ELR (cell line): ENCODE results near the gene LCE1A.
A peak's percentile ranks its signal among the peaks of the same experiment; 100 is the strongest.

ENCODE experiments used
- DNase-seq: peaks from one replicate; pipeline ENCODE4 v3.0.0-alpha.2; 2015; ENCODE audit warnings: low read depth

The LCE1A gene

DNA sequence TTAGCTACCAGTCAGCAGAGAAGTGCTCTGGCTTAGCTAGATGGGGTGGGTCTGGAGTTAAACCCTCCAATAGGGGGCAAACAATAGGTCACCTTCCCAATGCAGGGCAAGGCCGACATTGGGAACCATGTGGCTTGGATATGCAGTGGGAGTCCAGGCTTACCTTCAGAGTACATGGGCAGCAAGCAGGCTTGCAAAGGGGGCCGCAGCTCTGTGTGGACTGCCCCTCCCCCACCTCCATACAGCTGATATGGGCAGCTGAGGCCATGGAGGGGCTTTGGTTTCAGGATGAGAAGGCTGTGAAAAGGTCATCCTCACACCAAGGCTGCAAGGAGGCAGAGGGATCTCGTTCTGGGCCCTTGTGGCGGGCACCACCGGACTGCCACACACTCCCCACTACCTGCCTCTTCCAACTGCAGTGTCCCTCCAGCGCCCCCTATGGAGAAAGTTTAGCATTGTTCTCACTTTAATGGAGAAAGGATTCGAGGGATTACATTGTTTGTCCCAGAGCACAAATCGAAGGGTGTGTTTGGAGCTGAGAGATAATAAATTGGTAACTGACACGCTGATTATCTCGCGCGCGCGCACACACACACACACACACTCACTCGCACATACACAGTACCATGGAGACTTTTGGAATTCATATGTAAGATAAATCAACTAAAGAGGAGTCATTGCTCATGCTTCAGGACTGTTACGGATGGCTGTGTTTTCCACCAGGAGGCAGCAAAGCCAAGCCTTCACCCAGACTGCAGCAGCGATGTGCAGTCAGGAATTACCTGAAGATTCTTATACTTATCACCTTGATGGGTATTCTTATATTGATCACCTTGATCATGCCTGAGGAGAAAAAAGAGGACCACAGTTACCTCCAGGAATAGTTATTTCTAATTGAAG, 43.8 kb downstream of the LCE1A start:
- DNase-seq, result peak; percentile 66

DNA sequence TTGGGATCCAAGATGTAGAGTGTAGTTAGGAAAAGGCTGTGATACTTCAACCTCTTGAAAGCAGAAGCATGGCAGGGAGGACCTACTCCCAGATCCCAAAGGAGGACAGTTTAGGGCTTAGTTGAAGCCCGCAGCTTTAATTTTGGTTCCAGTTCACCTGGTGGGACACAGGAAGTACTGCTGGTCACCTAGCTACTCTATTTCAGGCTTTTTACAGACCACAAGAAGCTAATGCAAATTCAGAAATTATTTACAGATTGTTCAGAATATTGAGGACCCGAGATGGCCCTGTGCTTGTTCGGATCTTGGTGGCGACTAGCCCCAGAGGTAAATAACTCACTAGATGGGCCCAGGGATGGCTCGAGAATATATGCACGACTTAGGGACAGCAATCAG, 44.5 kb downstream of the LCE1A start:
- DNase-seq, result no peak

DNA sequence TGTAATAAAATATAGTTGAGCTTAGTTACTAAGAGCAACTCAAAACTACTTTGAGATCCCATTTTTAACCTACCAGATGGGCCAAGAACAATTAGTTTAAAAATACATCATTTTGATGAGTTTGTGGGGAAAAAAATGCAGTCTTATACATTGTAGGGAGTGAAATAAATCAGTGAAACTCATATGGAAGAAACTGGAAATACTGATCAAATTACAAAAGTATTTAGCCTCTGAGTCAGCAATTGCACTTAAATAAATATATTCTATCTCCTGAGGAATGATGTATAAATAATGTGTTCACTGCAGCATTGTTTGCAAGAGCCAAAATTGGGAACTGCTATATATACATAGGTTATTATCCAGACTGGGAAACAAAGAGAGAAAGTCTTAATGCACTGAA, 46.2 kb downstream of the LCE1A start:
- peak; percentile 57 for DNase-seq

DNA sequence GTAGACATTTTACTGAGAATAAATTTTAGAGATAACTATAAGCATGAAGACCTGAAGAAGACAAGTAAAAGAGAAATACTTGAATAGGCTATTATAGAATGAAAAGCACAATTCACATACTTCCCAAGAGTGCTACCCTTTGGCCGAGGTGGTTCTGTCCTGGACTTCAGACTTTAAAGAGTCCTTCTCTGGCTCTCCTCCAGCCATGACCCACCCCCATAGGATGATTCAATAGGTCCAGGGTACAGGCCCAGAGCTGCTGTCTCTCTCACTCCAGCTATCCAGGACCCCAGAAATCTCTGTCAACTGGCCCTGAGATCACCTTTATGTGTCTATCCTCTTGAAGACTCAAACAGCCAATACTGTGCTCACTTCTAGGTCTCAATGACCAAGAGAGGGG, 49.6 kb downstream of the LCE1A start:
- DNase-seq, result no peak
